Uterus (tissue), 2 donors: Measurements from ENCODE around the gene POP5.

Experiments
- POLR2A ChIP-seq, 2 donors: fragments of 450-650 bp; IDR thresholded peaks; one replicate each; pipeline ENCODE4 v1.6.1; 2016; ENCODE audit warnings: antibody characterized with exemption in 2 of 2, mild to moderate bottlenecking in 1 of 2, moderate library complexity in 1 of 2
- TF ChIP-seq, protein P1 (sequence below), 4 experiments: fragments of 200-600 bp in 2 of 4; fragments of 450-650 bp in 2 of 4; sonication (generic) in 2 of 4; IDR thresholded peaks; one replicate each; pipeline ENCODE4 v1.5.1; 2016 to 2019; ENCODE audit warnings: antibody characterized with exemption in 4 of 4, mild to moderate bottlenecking in 2 of 4, moderate library complexity in 1 of 4

DNA sequence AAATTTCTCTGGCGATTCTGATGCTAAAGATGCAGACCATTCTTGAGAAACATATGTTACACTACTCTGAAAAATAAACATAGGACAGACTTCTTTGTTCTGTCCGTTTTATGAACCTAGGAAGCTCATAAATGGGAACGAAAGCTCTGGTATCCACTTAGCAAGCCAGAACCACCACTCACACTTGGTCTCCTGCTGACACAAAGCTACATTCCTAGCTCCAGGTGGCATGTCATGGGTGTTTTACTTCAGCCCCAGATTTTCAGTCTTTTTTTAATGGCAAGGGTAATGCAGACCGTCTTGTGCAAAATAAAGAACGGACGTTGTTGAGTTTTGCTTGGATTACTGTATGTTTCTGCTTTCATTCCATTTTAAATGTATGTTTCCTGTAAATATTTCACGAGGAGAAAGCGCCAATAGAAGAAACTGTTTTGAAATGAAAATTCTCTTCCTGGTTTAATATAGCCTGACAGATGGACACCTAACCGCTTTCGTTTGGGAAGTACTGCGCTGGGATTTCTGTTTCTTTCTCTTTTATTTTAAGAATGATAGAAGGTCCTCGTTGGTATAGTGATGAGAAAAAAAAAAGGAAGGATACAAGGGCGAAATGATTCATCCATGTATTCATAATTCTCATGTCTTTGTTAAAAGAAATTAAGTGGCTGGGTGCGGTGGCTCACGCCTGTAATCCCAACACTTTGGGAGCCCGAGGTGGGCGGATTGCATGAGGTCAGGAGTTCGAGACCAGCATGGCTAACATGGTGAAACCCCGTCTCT is 51.4 kb downstream of the POP5 start:
- TF ChIP-seq, protein P1, sequence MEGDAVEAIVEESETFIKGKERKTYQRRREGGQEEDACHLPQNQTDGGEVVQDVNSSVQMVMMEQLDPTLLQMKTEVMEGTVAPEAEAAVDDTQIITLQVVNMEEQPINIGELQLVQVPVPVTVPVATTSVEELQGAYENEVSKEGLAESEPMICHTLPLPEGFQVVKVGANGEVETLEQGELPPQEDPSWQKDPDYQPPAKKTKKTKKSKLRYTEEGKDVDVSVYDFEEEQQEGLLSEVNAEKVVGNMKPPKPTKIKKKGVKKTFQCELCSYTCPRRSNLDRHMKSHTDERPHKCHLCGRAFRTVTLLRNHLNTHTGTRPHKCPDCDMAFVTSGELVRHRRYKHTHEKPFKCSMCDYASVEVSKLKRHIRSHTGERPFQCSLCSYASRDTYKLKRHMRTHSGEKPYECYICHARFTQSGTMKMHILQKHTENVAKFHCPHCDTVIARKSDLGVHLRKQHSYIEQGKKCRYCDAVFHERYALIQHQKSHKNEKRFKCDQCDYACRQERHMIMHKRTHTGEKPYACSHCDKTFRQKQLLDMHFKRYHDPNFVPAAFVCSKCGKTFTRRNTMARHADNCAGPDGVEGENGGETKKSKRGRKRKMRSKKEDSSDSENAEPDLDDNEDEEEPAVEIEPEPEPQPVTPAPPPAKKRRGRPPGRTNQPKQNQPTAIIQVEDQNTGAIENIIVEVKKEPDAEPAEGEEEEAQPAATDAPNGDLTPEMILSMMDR (IDR thresholded peaks at IDR 0.05) = no peak
- no peak for TF ChIP-seq POLR2A (IDR thresholded peaks at IDR 0.05)
